HG03354 (cell line): ENCODE measurements around the gene PIGP.
"Not testable (repeated sequence)": the region's sequence is repeated elsewhere in the genome, so short reads cannot be mapped to it uniquely, and the experiment has no call there.

Experiments
- ATAC-seq: cut with Tn5 transposase; IDR thresholded peaks from one replicate; pipeline ENCODE4 v1.9.1; 2021; ENCODE audit warnings: mild to moderate bottlenecking; ENCODE audit not compliant: unreplicated experiment, poor library complexity, severe bottlenecking

PIGP gene

DNA sequence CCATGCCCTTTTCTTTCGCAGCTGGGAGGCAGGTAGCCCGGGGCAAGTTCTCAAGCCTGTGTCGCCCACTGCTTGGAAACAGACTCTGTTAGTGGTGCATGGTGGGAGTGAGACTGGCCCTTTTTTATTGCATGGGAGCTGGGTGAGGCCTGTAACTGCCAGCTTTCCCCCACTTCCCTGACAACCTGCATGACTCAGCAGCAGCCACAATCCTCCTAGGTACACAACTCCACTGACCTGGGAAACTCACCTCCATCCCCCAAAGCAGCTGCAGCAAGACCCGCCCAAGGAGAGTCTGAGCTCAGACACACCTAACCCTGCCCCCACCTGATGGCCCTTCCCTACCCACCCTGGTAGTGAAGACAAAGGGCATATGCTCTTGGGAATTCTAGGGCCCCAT is 25.8 kb downstream of the PIGP start:
- no peak for ATAC-seq

GRCh38 chr21:37045556-37045955 is 27.3 kb downstream of the PIGP start:
- ATAC-seq, result no peak

DNA sequence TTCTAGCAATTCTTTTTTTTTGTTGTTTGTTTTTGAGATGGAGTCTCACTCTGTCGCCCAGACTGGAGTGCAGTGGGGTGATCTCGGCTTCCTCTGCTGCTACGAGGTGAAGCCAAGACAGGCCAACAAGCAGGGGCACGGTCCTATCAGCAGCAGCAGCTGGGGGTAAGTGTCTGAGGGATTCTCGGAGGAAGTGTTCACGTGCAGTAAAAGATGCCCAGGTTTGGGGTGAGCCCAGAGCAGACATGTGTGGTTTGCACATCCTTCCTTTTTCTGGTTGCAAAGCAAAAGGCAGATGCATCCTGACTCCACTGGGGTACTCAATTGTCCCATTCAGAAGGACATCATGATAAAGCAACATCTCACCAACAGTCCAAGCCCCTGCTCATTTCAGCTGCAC is 27.7 kb downstream of the PIGP start:
- ATAC-seq, result no peak

DNA sequence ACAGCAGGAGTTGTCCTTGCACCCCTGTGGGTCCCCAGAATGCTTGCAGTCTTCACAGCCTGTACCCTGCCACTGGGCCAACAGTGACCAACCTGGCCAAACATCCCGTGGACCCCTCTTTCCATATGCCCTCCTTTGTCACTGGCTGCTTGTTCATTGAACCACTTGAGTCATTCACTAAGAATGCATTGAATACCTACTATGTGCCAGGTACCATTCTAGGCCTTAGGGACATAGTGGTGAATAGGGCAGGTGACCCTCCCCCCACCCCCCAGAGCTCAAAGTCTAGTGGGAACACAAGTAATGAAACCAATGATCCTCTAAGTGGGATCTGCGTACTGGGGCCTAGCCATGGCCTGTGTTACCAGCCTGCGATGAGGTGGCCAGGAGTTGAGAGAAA is 28.2 kb downstream of the PIGP start:
- ATAC-seq, result no peak

GRCh38 chr21:37043818-37044217 is 29.1 kb downstream of the PIGP start:
- no peak for ATAC-seq

- no peak for ATAC-seq
Observed at GRCh38 chr21:37041706-37042271, 31.1 kb downstream of the PIGP start.

DNA sequence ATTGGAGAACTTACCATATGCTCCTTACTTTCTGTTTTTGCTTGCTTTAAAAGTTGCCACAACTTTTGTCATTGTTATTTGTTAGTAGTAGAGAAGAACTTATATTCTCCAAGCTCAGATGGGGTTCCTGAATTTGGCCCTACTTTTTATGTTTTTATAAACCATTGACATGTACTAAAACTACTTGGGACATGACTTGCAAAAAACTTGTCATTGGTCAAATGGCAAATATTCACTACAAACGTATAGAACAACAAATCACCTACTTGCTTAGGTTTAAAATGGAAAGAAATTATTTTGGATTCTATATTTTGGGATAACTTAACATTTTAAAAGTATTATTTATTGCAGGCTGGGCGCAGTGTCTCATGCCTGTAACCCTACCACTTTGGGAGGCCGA is 32.7 kb downstream of the PIGP start:
- ATAC-seq, result no peak

DNA sequence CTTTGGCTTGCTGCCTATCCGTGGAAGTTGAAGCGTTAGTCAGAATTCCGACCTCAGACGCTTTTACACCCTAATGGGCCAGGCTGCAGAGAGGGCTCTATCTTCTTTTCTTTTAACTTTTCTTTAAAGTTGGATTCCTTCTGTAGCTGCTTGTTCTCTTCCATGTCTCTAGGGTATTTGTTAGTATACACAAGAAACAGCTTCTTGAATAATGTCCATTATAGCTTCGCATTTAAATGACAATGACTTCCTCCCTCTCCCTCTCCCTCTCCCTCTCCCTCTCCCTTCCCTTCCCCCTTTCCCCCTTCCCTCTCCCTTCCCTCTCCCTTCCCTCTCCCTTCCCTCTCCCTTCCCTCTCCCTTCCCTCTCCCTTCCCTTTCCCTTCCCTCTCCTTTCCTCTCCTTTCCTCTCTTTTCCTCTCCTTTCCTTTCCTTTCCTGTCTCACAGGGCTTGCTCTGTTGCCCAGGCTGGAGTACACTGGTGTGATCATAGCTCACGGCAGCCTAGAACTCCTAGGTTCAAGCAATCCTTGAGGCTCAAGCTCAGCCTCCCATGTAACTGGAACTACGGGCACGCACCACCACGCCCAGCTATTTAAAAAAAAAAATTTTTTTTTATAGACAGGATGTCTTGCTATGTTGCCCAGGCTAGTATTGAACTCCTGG is 33.3 kb downstream of the PIGP start:
- no peak for ATAC-seq

DNA sequence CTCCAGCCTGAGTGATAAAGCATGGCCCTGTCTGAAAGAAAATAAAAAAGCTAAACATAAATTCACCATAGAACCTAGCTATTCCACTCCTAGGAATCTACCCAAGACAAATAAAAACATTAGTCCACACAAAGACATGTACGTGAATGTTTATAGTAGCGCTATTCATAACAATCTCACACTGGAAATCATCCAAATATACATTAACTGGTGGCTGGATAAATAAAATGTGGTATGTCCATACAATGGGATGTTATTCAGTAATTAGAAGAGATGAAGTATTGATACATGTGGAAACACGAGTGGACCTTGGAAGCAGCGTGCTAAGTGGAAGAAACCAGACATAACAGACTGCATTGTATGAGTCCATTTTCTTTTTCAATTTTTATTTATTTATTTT is 36.7 kb downstream of the PIGP start:
- no peak for ATAC-seq

DNA sequence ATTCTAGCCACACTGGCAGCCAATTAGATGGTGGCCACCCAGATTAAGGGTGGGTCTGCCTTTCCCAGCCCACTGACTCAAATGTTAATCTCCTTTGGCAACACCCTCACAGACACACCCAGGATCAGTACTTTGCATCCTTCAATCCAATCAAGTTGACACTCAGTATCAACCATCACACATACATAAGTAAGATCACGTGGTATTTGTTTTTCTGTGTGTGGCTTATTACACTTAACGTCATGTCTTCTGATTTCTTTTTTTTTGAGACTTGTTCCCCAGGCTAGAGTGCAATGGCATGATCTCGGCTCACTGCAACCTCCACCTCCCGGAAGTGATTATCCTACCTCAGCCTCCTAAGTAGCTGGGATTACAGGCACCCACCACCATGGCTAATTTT is 38.5 kb downstream of the PIGP start:
- not testable (repeated sequence) for ATAC-seq

- ATAC-seq, result no peak
Observed at GRCh38 chr21:37032877-37033471, 39.9 kb downstream of the PIGP start.

DNA sequence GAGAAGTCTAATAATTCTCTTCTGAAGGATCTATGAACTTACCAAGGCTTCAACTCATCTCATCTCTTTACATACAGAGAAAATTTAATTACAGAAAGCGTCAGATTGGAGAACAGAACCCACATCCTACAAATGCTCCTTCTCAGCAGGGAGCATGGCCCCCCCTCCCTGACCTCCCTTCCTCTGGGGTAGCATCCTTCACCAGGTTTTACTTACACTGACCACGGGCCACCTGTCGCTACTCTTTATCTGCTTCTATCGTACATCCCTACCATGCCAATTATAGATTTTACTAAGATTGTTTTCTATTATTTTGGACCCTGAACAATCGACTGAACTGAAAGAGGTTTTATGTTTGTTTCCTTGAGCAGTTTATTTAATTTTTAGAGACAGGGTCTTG is 40.6 kb downstream of the PIGP start:
- ATAC-seq, result no peak

DNA sequence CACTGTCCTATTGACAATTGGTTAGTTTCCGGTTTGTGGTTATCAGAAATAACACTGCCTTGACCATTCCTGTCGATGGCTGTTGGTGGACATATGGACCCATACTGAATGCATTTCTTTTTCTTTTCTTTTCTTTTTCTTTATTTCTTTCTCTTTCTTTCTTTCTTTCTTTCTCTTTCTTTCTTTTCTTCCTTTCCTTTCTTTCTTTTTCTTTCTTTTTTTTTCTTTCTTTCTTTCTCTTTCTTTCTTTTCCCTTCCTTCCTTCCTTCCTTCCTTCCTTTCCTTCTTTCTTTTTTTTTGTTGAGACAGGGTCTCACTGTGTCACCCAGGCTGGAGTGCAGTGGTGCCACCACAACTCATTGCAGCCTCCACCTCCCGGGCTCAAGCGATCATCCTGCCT is 42.0 kb downstream of the PIGP start:
- ATAC-seq, result no peak

GRCh38 chr21:37028570-37028969 is 44.3 kb downstream of the PIGP start:
- no peak for ATAC-seq

DNA sequence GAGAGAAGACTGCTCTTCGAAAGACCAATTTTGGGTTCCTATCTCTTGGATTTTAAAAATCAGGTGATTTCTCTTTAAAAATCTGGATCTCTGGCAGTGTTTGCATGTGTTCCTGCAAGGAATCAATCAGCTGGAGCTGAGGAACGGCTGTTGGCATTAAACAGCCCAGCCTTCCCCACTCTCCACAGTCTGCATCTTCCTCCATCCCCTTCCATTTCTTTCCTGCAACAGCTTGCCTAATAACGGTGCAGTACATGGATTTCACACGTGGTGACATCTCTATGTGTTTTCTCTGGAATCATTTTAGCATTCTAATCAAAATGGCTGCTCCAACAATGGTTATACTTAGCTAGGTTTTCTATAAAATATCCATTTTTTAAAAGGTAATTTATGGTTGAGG is 46.4 kb downstream of the PIGP start:
- ATAC-seq, result no peak

GRCh38 chr21:37017951-37018679 is 54.8 kb downstream of the PIGP start:
- no peak for ATAC-seq
